ENCODE results near the gene CLSTN1. TPM values are rescaled to one million over a fixed set of nuclear protein-coding genes. Genes with fewer than 3 reads are reported as not detected.
A peak's percentile ranks its signal among the peaks of the same experiment; 100 is the strongest.

Gene CLSTN1
- total RNA-seq, 1 donor from 2014 or later, result 51.1 TPM

DNA sequence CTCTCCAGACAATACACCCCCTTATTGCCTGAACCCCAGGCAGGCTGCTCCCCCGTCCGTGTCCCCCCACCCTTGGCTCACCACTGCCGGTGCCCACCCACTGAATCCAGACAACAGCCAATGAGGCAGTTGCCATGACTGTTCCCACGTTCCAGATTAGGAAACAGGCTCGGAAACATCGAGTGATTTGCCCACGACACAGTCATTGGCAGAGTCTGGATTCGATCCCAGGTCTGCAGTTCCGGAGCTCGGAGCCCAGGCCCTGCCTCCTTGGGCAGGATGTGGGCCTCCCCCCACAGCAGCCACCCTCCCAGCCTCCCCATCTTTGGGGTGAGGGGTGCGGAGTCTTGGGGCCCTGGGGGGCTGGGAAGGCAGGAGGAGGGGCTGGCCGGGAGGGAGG is 20.3 kb upstream of the CLSTN1 start:
- H3K4me1 ChIP-seq (ENCODE audit: control insufficient read depth in 3 of 3, insufficient read depth in 3 of 3, low read length in 3 of 3), result peaks cover 7 to 19% (median 15%) of the 10 kb centered on the region in 3 donors
- no peaks in the 10 kb centered on the region for H3K9me3 ChIP-seq (ENCODE audit: control insufficient read depth in 3 of 3, low read length in 3 of 3)
- peaks cover 0 to 7% (median 0%) of the 10 kb centered on the region in 3 donors for H3K27me3 ChIP-seq (ENCODE audit: control insufficient read depth in 3 of 3, insufficient read depth in 3 of 3, low read length in 3 of 3)
- peaks cover 0 to 1% (median 0%) of the 10 kb centered on the region in 3 donors for H3K36me3 ChIP-seq (ENCODE audit: control insufficient read depth in 3 of 3, insufficient read depth in 3 of 3, low read length in 3 of 3)
- no peak overlapping the region for H3K4me3 ChIP-seq (ENCODE audit: low read length in 3 of 3)
- no peak overlapping the region for H3K9ac ChIP-seq (ENCODE audit: low read depth in 1 of 3, low read length in 3 of 3)
- no peak overlapping the region for H3K27ac ChIP-seq (ENCODE audit: low read depth, low read length)

DNA sequence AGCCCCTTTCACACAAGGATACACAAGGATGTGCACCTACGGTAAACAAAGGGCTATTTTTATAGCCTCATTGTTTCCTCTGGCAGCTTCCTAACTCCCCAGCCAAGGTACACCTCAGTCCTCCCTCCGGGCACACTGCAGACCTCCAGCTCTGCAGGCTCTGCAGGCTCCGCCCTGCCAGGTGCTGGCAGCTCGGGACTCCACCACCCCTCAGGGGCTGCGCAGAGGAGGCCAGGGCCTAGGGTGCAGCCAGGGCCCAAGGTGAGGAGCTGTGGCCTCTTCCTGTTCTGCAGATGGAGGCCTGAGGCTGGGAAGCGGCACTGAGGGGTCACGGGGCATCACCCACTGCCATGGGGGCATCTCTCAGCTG is 19.8 kb upstream of the CLSTN1 start:
- Histone ChIP-seq H3K4me1 (ENCODE audit: control insufficient read depth in 3 of 3, insufficient read depth in 3 of 3, low read length in 3 of 3) (peaks cover 7 to 19% (median 15%) of the 10 kb centered on the region in 3 donors), H3K9ac (ENCODE audit: low read depth in 1 of 3, low read length in 3 of 3) (no peak overlapping the region), H3K9me3 (ENCODE audit: control insufficient read depth in 3 of 3, low read length in 3 of 3) (no peaks in the 10 kb centered on the region), H3K27ac (ENCODE audit: low read depth, low read length) (no peak overlapping the region), H3K27me3 (ENCODE audit: control insufficient read depth in 3 of 3, insufficient read depth in 3 of 3, low read length in 3 of 3) (peaks cover 0 to 7% (median 0%) of the 10 kb centered on the region in 3 donors), H3K36me3 (ENCODE audit: control insufficient read depth in 3 of 3, insufficient read depth in 3 of 3, low read length in 3 of 3) (no peaks in the 10 kb centered on the region), H3K4me3 (ENCODE audit: low read length in 3 of 3) (no peak overlapping the region)

DNA sequence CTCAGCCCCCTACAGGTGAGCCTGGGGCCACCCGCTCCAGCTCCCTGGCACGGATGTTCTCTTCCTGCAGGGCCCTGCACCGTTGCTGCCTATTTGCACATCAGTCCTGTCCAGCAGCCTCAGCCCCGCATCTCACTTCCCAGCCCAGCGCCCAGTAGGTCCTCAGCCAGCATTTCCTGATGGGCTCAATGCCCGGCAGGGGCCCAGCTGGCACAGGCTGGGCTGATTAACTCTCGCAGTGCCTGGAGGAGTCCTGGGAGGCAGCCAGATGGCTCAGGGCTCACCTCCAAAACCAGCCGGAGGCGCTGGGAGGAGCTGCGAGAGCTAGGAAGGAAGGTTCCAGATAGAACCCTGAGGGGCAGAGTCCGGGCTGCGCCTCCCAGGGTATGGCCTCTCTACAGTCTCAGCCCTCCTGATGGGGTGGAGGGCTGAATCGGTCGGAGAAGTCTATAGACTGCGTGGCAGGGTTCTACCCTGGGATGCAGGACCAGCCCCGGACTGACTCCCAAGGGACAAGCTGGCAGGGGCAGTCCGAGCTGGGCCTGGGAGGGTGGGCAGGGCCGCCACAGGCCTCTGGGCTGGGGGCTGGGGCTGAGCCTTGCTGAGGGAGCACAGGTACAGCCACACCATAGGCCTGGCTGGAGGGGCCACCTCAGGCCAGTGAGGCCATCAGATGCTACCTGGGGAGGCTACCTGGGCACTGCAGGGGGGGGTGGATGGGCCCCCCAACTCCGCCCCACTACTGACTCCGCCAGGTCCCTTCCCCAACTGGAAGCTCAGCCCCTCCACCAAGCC is 19.2 kb upstream of the CLSTN1 start:
- no peaks in the 10 kb centered on the region for H3K9me3 ChIP-seq (ENCODE audit: control insufficient read depth in 3 of 3, low read length in 3 of 3)
- no peak overlapping the region for H3K4me3 ChIP-seq (ENCODE audit: low read length in 3 of 3)
- no peak overlapping the region for H3K9ac ChIP-seq (ENCODE audit: low read depth in 1 of 3, low read length in 3 of 3)
- H3K27ac ChIP-seq (ENCODE audit: low read depth, low read length), result no peak overlapping the region
- peaks cover 0 to 7% (median 0%) of the 10 kb centered on the region in 3 donors for H3K27me3 ChIP-seq (ENCODE audit: control insufficient read depth in 3 of 3, insufficient read depth in 3 of 3, low read length in 3 of 3)
- H3K36me3 ChIP-seq (ENCODE audit: control insufficient read depth in 3 of 3, insufficient read depth in 3 of 3, low read length in 3 of 3), result no peaks in the 10 kb centered on the region
- peaks cover 7 to 19% (median 15%) of the 10 kb centered on the region in 3 donors for H3K4me1 ChIP-seq (ENCODE audit: control insufficient read depth in 3 of 3, insufficient read depth in 3 of 3, low read length in 3 of 3)

DNA sequence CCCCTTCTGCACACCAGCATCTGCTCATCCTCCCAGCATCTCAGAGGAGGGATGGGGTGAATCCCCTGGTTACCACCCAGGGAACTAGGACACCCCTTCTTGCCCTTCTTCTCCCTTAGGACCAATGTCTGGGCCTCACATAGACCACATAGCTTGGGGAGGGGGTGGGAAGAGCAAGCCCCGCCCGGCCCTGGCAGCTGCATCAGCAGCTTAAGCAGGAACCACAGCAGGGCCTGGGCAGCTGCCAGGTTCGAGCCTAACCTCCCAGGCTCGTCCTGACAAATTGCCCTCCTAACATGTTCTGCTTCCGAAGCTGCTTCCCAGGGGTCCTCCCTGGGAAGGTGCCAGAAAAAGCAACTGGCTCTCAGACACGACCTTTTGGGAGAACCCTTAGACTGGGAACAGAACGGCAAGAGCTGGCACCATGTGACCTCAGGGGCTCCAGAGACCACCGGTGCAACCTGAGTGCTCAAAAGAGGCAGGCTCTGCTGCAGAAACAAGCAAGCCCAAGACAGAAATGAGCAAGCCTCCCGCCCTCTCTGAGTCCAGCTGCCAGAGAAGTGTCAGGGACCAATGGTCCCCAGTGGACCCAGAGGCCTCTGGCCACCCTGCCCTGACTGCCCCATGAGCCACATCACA is 18.4 kb upstream of the CLSTN1 start:
- H3K9ac ChIP-seq (ENCODE audit: low read depth in 1 of 3, low read length in 3 of 3), result no peak overlapping the region
- H3K36me3 ChIP-seq (ENCODE audit: control insufficient read depth in 3 of 3, insufficient read depth in 3 of 3, low read length in 3 of 3), result no peaks in the 10 kb centered on the region
- H3K27ac ChIP-seq (ENCODE audit: low read depth, low read length), result no peak overlapping the region
- peaks cover 7 to 19% (median 15%) of the 10 kb centered on the region in 3 donors for H3K4me1 ChIP-seq (ENCODE audit: control insufficient read depth in 3 of 3, insufficient read depth in 3 of 3, low read length in 3 of 3)
- H3K27me3 ChIP-seq (ENCODE audit: control insufficient read depth in 3 of 3, insufficient read depth in 3 of 3, low read length in 3 of 3), result peaks cover 0 to 7% (median 0%) of the 10 kb centered on the region in 3 donors
- H3K4me3 ChIP-seq (ENCODE audit: low read length in 3 of 3), result no peak overlapping the region
- H3K9me3 ChIP-seq (ENCODE audit: control insufficient read depth in 3 of 3, low read length in 3 of 3), result no peaks in the 10 kb centered on the region

DNA sequence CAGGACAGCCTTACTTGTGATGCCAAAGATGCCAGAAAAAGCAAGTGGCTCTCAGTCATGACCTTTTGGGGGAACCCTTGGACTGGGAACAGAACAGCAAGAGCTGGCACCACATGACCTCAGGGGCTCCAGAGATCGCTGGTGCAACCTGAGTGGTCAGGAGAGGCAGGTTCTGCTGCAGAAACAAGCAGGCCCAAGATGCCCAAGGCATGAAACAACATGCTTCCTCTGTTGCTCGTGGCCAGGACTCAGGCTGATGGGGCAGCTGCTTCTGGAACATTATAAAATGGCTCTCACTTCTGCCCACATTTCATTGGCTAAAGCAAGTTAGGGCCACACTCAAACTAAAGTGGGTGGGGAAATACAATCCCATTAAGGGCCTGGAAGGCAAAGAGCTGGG is 17.7 kb upstream of the CLSTN1 start:
- H3K4me1 ChIP-seq (ENCODE audit: control insufficient read depth in 3 of 3, insufficient read depth in 3 of 3, low read length in 3 of 3), result peaks cover 7 to 20% (median 18%) of the 10 kb centered on the region in 3 donors
- H3K36me3 ChIP-seq (ENCODE audit: control insufficient read depth in 3 of 3, insufficient read depth in 3 of 3, low read length in 3 of 3), result no peaks in the 10 kb centered on the region
- no peaks in the 10 kb centered on the region for H3K9me3 ChIP-seq (ENCODE audit: control insufficient read depth in 3 of 3, low read length in 3 of 3)
- no peak overlapping the region for H3K9ac ChIP-seq (ENCODE audit: low read depth in 1 of 3, low read length in 3 of 3)
- H3K27me3 ChIP-seq (ENCODE audit: control insufficient read depth in 3 of 3, insufficient read depth in 3 of 3, low read length in 3 of 3), result peaks cover 0 to 7% (median 0%) of the 10 kb centered on the region in 3 donors
- H3K4me3 ChIP-seq (ENCODE audit: low read length in 3 of 3), result no peak overlapping the region
- no peak overlapping the region for H3K27ac ChIP-seq (ENCODE audit: low read depth, low read length)

DNA sequence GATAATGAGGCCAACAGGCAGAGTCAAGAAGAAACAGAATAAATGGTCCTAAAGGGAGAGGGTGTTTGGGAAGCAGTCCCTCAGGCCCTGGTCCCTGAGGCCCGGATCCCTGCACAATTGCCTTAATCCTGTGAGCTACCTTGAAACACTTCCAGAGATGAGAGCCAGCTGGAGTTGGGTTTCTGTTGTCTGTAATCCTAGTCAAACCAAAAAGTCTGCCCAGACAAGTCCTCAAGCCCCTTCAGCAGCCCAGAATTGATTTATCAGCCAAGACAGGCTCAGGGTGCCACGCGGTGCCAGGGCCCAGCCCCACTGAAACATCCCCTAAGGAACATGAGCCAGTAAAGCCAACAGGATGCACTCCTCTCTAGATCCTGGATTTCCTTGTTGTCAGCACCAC is 16.4 kb upstream of the CLSTN1 start:
- H3K9me3 ChIP-seq (ENCODE audit: control insufficient read depth in 3 of 3, low read length in 3 of 3), result no peaks in the 10 kb centered on the region
- H3K4me3 ChIP-seq (ENCODE audit: low read length in 3 of 3), result no peak overlapping the region
- H3K9ac ChIP-seq (ENCODE audit: low read depth in 1 of 3, low read length in 3 of 3), result no peak overlapping the region
- no peaks in the 10 kb centered on the region for H3K36me3 ChIP-seq (ENCODE audit: control insufficient read depth in 3 of 3, insufficient read depth in 3 of 3, low read length in 3 of 3)
- peaks cover 16 to 31% (median 30%) of the 10 kb centered on the region in 3 donors for H3K4me1 ChIP-seq (ENCODE audit: control insufficient read depth in 3 of 3, insufficient read depth in 3 of 3, low read length in 3 of 3)
- H3K27ac ChIP-seq (ENCODE audit: low read depth, low read length), result no peak overlapping the region
- peaks cover 0 to 7% (median 0%) of the 10 kb centered on the region in 3 donors for H3K27me3 ChIP-seq (ENCODE audit: control insufficient read depth in 3 of 3, insufficient read depth in 3 of 3, low read length in 3 of 3)

DNA sequence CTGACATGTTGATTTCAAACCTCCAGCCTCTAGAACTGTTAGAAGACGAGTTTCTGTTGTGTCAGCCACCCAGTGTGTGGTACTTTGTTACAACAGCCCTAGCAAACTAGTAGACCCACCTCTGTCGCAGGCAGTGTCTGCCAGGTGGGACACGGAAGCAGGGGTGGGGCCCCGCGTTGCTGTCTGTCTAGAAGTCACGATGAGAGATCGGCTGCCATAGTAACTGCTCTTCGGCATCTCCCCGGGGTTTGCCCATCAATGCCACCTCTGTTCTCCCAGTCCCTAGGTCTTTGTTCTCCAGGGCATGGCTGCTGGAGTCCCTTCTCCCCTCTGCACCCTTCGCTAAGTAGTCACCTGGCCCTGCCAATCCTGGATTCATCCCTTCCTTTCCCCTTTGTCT is 15.2 kb upstream of the CLSTN1 start:
- H3K27me3 ChIP-seq (ENCODE audit: control insufficient read depth in 3 of 3, insufficient read depth in 3 of 3, low read length in 3 of 3), result peaks cover 0 to 7% (median 0%) of the 10 kb centered on the region in 3 donors
- no peak overlapping the region for H3K27ac ChIP-seq (ENCODE audit: low read depth, low read length)
- H3K9me3 ChIP-seq (ENCODE audit: control insufficient read depth in 3 of 3, low read length in 3 of 3), result no peaks in the 10 kb centered on the region
- H3K9ac ChIP-seq (ENCODE audit: low read depth in 1 of 3, low read length in 3 of 3), result no peak overlapping the region
- H3K4me3 ChIP-seq (ENCODE audit: low read length in 3 of 3), result no peak overlapping the region
- H3K36me3 ChIP-seq (ENCODE audit: control insufficient read depth in 3 of 3, insufficient read depth in 3 of 3, low read length in 3 of 3), result no peaks in the 10 kb centered on the region
- H3K4me1 ChIP-seq (ENCODE audit: control insufficient read depth in 3 of 3, insufficient read depth in 3 of 3, low read length in 3 of 3), result peaks cover 16 to 32% (median 29%) of the 10 kb centered on the region in 3 donors

DNA sequence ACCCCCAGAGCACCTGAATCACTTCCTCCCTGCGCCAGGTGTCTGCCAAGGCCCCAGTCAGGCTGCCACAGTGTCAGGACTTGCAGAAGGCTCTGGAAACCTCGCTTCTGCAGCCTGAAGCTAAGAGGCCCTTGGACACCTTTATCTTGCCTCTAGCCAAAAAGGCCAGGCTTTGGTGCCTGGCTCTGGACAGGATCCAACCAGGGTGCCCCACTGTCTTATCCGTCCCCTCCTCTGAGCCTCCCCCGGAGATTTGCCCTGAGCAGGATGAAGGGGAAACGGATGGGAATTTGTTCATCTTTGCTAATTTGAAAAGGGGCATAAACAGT is 12.8 kb upstream of the CLSTN1 start:
- peaks cover 15 to 26% (median 16%) of the 10 kb centered on the region in 3 donors for H3K4me1 ChIP-seq (ENCODE audit: control insufficient read depth in 3 of 3, insufficient read depth in 3 of 3, low read length in 3 of 3)
- no peak overlapping the region for H3K27ac ChIP-seq (ENCODE audit: low read depth, low read length)
- no peaks in the 10 kb centered on the region for H3K9me3 ChIP-seq (ENCODE audit: control insufficient read depth in 3 of 3, low read length in 3 of 3)
- H3K36me3 ChIP-seq (ENCODE audit: control insufficient read depth in 3 of 3, insufficient read depth in 3 of 3, low read length in 3 of 3), result no peaks in the 10 kb centered on the region
- peak overlapping the region; percentile 23 to 45 (median 43) for H3K9ac ChIP-seq (ENCODE audit: low read depth in 1 of 3, low read length in 3 of 3)
- H3K4me3 ChIP-seq (ENCODE audit: low read length in 3 of 3), result no peak overlapping the region
- H3K27me3 ChIP-seq (ENCODE audit: control insufficient read depth in 3 of 3, insufficient read depth in 3 of 3, low read length in 3 of 3), result no peaks in the 10 kb centered on the region

DNA sequence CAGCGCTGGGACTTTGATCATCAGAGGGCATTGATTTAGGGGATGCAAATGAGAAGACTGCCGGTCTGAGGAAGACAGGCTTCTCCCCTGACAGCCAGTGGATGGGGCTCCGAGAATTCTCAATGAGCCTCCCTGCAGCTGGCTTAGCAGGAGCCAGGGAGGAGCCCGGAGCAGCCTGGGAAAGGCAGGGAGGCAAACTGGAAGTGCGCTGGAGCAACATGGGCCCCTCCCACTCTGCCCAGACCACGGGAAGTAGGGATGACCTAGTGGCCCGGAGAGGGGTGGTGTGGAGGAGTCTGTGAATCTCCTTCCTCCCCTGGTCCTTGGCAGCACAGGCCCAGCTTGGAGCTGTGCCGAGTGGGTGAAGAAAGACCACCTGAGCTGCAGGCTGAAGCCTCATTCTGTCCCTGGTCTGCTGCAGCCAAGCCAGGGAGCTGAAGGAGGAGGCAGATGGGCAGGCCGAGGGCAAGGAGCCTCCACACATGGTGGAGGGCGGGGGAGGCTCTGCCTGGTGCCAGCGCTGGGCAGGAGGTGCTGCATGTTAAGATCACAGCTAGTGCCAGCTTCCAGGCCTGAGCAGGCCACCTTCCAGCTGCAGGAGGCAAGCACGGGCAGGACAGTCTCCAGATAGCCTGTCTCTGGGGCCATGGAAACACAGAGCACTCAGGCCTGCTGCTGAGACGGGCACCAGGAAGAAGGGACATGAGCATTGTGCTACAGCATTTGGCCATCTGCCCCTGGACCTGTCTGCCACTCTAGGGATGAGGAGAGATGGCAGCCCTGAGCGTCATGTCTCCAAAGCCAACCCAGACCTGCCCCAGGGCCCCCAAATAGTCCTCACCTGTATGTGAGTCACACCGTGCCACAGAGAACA is 12.2 kb upstream of the CLSTN1 start:
- peak overlapping the region; percentile 23 to 45 (median 43) for H3K9ac ChIP-seq (ENCODE audit: low read depth in 1 of 3, low read length in 3 of 3)
- no peaks in the 10 kb centered on the region for H3K27me3 ChIP-seq (ENCODE audit: control insufficient read depth in 3 of 3, insufficient read depth in 3 of 3, low read length in 3 of 3)
- H3K36me3 ChIP-seq (ENCODE audit: control insufficient read depth in 3 of 3, insufficient read depth in 3 of 3, low read length in 3 of 3), result no peaks in the 10 kb centered on the region
- H3K4me1 ChIP-seq (ENCODE audit: control insufficient read depth in 3 of 3, insufficient read depth in 3 of 3, low read length in 3 of 3), result peaks cover 15 to 26% (median 16%) of the 10 kb centered on the region in 3 donors
- H3K27ac ChIP-seq (ENCODE audit: low read depth, low read length), result no peak overlapping the region
- H3K4me3 ChIP-seq (ENCODE audit: low read length in 3 of 3), result peak overlapping the region in 2 of 3 donors; percentile 9 to 35
- no peaks in the 10 kb centered on the region for H3K9me3 ChIP-seq (ENCODE audit: control insufficient read depth in 3 of 3, low read length in 3 of 3)
